Measurements from ENCODE around the gene HIVEP3.
A peak's percentile ranks its signal among the peaks of the same experiment; 100 is the strongest.

Gene HIVEP3

DNA sequence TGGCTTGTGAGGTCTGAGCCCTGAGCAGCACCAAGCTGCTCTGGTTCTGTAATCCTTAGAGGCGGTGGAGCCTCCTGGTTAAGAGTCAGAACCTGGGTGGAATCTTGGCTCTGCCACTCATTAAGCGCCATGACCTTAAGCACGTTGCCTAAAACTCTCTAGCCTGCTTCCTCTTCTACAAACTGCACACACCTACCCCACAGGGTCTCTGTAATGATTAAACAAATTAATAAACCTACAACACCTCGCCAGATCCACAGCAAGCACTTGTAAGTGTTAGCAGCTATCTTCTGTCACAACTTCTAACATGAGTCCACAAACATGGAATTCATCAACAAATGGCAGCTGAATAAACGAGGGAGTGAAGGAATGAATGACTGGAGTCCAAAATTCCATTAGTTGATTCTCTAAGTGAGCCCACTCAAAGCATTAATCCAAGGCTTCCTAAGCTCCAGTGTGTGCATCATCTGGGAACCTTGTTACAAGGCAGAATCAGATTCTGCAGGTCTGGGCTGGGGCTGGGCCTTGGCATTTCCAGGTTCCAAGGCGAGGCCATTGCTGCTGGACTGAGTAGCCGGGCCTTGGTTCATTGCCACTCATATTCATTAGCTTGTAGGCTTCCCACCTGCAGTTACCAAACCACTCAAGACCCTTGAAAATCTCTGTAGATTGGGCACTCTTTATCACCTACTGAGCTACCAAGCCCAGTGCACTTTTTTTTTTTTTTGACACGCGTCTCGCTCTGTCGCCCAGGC lies 168.6 kb downstream of the HIVEP3 start:
- no peak for DNase-seq (ENCODE audit: low spot score)
- TF ChIP-seq, protein P1, sequence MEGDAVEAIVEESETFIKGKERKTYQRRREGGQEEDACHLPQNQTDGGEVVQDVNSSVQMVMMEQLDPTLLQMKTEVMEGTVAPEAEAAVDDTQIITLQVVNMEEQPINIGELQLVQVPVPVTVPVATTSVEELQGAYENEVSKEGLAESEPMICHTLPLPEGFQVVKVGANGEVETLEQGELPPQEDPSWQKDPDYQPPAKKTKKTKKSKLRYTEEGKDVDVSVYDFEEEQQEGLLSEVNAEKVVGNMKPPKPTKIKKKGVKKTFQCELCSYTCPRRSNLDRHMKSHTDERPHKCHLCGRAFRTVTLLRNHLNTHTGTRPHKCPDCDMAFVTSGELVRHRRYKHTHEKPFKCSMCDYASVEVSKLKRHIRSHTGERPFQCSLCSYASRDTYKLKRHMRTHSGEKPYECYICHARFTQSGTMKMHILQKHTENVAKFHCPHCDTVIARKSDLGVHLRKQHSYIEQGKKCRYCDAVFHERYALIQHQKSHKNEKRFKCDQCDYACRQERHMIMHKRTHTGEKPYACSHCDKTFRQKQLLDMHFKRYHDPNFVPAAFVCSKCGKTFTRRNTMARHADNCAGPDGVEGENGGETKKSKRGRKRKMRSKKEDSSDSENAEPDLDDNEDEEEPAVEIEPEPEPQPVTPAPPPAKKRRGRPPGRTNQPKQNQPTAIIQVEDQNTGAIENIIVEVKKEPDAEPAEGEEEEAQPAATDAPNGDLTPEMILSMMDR (IDR thresholded peaks at IDR 0.05) = no peak
- Histone ChIP-seq H3K27ac (no peak overlapping the region), H3K4me3 (no peak overlapping the region)

DNA sequence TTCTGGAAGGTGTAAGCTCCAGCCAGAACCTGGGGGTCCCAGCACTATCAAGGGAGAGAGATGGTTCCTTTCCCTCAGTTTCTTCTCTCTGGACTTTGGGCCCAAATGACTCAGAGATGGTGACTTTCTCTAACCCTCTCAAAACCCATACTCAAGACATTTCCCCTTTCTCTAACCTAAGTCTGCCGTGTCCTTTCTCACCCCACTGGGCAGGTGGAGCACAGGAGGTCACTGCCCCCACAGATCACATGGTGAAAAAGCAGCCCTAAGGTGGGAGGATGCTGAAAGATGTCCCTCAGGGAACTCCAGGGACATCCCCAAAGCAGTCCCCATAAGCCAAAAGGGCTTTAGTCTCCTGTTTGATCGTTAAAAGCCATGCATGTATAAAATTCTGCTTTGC lies 173.7 kb downstream of the HIVEP3 start:
- H3K27ac ChIP-seq = no peak overlapping the region
- TF ChIP-seq, protein P1 (IDR thresholded peaks at IDR 0.05) = no peak
- no peak overlapping the region for H3K4me3 ChIP-seq
- no peak for DNase-seq (ENCODE audit: low spot score)

DNA sequence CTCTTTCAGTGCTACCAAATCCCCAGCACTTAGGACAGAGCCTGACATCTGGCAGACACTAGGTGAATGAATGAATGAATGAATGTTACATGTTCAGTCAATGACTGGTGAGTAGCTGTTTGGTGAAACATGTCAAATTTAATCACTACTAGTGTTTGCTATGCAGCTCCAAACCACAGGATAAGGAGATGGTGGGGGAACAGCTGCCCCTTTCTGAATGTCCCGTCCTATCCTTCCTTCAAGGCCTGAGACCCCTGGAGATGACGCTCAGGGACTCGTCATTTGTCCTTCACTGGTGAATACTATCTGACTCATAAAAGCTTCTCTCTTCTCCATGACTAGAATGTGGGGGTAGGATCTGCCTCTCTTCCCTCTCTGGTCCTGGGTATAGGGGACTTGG lies 175.4 kb downstream of the HIVEP3 start:
- no peak for DNase-seq (ENCODE audit: low spot score)
- Histone ChIP-seq H3K27ac (no peak overlapping the region), H3K4me3 (no peak overlapping the region)
- TF ChIP-seq, protein P1 (IDR thresholded peaks at IDR 0.05) = no peak

DNA sequence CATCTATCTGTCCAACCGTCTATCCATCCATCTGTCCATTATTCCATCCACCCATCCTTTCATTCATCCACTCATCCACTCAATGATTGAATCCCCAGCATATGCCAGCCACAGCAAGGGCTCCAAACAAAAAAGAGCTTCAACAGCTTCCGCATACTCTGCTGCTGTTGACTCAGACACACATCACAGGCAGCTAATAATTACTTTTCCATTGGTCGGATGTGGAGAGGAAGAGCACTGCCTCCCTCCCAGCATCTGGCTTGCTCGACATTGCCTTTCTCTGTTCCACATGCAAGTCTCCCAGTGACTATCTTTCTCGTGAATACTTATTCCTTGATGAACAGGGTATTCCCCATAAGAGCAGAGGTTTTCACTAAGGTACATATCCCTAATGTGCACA lies 176.5 kb downstream of the HIVEP3 start:
- Histone ChIP-seq H3K27ac (no peak overlapping the region), H3K4me3 (no peak overlapping the region)
- TF ChIP-seq, protein P1 (IDR thresholded peaks at IDR 0.05) = no peak
- no peak for DNase-seq (ENCODE audit: low spot score)

DNA sequence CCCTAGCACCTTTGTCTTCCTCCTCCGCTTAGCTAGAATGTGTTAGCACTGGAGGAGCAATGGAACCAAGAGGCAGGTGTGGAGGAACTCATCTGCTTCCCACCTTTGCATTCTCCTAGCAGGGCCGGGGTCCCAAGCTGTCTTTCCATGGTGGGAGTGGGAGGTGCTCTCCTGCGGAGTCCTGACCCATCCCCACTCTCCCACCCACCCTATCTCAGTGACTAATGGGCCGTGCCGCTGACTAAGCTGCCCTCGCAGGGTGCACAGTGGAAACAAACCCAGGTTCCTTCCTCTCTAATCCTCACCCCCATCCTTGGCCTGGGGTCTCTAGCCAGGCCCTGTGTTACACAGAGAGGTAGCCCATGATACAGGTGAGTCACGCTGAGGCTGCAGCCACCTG lies 177.5 kb downstream of the HIVEP3 start:
- H3K4me3 ChIP-seq = no peak overlapping the region
- peak overlapping the region in 1 of 2 donors; percentile 65 for H3K27ac ChIP-seq
- no peak for DNase-seq (ENCODE audit: low spot score)
- TF ChIP-seq, protein P1 (IDR thresholded peaks at IDR 0.05) = no peak

DNA sequence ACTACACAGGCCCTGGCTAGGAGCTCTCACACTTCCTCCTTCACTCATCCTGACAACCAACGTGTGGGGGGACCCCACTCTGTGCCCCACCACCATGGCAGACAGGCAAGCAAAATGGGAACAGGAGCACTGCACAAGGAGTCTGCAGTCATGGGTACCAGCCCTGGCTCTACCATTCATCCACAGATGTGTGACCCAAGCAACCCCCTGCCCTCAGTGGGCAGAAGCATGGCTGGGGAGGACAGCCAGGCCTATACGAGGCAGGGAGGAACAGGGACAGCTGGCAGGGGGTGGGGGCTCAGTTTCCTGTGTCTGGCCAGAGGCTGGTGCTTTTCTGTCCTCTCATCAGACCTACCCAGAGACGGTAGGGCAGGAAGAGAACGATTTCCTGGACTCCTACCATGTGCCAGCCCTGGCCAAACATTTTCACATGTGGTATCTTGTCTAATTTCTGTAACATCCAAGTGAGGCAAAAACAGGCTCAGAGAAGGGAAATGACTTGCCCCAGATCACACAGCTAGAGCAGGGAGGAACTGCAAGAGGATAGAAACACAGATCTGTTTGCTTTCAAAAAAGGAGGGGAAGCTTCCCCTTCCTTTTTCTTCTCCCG lies 178.0 kb downstream of the HIVEP3 start:
- DNase-seq (ENCODE audit: low spot score) = no peak
- peak overlapping the region in 1 of 2 donors; percentile 65 for H3K27ac ChIP-seq
- TF ChIP-seq, protein P1 (IDR thresholded peaks at IDR 0.05) = no peak
- H3K4me3 ChIP-seq = no peak overlapping the region

DNA sequence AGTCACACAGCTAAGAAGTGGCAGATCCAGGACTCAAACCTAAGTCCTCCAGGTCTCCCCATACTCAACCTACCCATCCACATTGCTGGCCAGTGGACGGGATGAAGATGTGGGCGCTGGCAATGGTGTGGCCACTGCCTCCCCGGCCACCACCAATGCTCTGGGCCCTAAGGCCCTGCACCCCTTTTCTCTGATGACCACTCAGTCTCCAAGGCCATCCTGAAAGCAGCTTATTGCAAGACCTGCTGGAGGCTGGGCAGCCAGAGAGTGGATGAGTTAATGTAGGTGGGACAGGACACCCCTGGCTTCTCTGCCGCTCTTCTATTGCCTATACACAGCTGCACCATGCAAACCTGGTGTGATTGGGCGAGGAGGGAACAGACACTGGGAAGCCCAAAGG lies 178.7 kb downstream of the HIVEP3 start:
- TF ChIP-seq, protein P1 (IDR thresholded peaks at IDR 0.05) = no peak
- no peak overlapping the region for H3K4me3 ChIP-seq
- DNase-seq (ENCODE audit: low spot score) = no peak
- peak overlapping the region in 1 of 2 donors; percentile 65 for H3K27ac ChIP-seq

All from coronary artery (tissue), 2 donors.